Measurements from ENCODE around the gene SLPI.

- TF ChIP-seq CTCF (conservative IDR thresholded peaks at IDR 0.05) = no peak
- TF ChIP-seq ZFX (IDR thresholded peaks at IDR 0.05) = no peak
These were observed 16.2 kb downstream of the SLPI start for GRCh38 chr20:45238139-45238538.
